Occipital lobe (tissue), 2 donors: ENCODE measurements around the gene MRM2. TPM values are rescaled to one million over a fixed set of nuclear protein-coding genes. Genes with fewer than 3 reads are reported as not detected.

ENCODE experiments used
- DNase-seq: peaks from one replicate; lab custom pipeline; 2025; lab: John Stamatoyannopoulos, UW
- total RNA-seq: library from RNA; depleted of rRNA; stranded (reverse); fragments of >200 nt; gene quantifications from one replicate; pipeline ENCODE4 v1.2.3, GENCODE V29; 2014

MRM2 gene
- total RNA-seq, 1 donor from 2014 or later: 15.0 TPM

DNA sequence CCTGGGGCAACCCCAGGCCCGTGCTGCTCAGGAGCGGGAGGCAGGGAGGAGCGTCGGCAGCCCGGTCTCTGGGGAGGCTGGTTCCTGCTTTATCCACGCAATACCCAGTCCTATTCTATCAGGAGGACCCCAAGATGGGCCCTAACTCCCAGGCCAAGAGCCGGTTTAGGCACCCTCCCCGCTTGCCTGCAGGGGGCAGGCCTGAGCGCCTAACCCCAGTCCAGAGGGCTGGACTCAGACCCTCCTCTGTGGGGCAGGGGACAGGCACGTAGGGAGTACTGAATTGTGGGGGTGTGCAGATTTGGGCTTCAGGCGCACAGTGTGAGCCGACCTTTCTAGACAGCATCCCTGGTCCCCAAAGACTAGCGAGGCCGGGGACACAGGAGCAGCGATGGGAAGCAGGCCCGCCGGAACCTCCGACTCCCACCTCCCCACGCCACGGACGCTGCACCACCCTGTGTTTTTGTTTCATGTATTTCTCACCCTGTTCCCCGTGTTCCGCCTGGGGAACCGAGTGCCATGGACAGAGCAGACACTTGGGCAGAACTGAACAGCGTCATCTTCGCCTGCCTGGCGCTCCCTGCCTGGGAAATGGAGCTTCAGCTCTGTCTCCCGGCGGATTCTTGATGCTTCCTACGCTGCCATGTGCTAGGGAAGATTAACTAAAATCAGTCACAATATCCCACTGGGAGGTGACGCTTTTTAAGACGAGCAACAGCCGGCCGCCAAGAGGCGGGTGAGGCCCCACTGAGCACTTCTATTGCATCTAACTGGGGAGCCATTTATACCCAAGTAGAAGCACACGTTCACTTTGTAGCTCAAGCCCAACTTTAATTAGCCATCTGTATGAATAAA lies 5.4 kb upstream of the MRM2 start:
- peak; percentile 7 for DNase-seq

DNA sequence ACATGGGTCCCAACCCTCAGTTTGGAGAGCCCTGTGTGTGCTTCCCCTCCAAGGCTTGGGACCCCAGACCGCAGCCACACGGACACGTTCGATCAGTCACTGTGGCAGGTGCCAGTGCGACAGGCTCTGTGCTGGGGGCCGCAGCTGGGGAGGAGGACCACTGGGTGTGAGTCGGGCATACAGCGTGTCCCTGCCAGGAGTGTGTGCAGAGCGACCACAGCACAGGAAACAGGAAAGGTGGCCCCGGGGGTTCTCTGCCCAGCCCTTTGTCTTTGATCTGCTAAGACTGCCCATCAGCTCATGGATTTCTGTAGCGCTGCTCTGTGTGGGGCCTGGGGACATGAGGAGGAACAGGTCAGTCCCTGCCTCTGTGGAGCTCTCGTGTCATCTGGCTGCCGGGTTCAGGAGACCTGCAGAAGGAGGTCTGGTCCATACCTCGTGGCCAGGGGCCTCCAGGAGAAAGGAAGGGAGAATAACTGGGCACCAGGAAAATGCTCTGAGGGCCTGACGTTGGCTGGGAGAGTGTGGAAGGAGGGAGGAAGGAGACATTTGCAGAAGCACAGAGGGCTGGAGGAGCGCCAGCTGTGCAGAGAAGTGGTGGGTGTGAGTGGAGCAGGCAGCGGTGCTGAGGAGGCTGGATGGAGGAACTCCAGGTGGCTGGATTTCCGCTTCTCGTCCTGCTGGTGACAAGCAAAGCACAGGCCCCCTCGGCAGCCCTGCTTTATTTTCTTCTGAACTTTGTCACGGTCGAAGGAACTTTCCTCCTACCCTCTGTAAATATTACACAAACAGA lies 4.1 kb upstream of the MRM2 start:
- DNase-seq: peak; percentile 45

DNA sequence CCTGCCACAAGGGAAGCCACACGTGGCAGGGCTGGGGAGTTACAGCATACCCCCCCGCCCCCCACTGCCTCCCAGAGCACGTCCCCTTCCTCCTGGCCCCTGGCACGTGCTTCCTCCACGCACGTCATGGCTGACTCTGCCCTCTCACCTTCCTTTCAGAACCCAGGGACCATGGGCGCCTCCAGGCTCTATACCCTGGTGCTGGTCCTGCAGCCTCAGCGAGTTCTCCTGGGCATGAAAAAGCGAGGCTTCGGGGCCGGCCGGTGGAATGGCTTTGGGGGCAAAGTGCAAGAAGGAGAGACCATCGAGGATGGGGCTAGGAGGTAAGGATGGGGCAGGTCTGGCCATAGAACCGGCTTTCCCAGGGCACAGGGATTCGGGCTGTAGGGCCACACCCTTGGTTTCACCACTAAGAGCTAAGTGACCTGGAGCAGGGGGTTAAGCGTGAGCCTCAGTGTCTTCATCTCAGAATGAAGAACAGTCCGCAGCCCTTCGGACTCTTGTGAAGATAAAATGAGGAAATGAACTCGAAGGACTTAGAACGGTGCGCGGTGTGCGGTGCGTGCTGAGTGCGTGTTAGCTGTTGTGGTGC lies 2.5 kb upstream of the MRM2 start:
- no peak for DNase-seq

DNA sequence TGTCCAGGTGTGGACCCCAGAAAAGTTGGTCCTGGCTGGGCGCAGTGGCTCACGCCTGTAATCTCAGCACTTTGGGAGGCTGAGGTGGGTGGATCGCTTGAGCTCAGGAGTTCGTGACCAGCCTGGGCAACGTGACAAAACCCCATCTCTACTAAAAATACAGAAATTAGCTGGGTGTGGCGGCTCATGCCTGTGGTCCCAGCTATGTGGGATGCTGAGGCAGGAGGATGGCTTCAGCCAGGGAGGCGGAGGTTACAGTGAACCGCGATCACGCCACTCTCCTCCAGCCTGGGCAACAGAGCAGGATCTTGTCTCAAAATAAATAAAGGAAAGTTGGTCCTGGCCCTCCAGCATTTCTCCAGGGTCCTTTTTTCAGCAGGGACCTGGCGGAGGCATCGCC lies 1.5 kb upstream of the MRM2 start:
- DNase-seq: no peak

DNA sequence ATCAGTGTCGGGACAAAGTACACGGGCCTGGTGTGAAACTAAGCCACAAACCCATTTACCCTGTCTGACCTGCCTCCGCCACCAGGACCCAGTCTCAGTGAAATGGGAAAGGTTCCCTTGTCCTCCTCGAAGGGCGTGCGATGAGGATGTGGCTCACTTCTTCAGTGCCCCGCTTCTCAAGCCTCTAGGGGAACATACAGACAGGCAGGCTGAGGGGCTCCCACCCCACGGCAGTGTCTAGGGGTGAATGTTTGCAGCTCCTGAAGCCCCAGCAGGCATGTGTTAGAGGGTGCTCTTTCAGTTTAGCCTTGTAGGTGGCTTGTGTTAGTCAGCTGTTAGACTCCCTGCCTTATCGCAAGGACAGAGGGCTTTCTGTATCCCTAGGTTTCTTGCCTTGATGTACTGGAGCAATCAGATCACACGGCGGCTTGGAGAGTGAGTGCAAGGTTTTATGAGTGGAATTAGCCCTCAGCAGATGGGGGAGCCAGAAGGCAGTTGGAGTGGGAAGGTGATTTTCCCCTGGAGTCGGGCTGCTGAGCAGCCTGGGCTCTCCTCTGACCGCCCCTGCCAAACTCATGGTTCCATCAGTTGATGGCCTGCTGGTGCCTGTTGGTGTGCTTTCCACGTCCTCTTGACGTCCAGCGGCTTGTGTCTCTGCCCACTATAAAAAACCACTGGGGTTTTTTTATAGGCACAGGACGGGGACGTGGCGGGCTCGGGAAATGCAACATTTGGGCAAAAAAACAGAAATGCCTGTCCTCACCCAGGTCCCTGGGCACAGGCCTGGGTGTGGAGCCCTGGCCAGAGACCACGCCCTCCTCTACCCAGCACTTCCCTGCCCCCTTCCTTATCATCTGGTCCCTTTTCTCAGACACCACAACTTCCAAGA lies 780 bp upstream of the MRM2 start:
- DNase-seq: no peak

DNA sequence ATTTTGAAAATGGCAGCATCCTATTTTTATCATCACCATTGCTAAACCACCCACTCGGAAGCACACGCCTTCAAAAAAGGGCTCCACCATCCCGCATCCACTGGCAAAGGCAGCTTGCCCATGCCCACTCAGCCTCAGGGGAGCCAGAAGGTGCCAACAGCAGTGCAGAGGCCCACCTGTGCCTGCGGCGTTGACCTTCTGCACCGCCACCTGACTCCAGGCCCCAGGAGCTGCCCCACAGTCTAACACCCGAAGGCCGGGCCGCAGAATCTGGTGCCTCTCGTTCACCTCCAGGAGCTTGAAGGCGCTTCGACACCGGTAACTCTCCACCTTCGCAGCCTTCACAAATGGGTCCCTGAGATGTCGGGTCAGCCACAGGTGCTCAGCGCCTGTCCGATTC lies 2.8 kb downstream of the MRM2 start:
- DNase-seq: no peak

DNA sequence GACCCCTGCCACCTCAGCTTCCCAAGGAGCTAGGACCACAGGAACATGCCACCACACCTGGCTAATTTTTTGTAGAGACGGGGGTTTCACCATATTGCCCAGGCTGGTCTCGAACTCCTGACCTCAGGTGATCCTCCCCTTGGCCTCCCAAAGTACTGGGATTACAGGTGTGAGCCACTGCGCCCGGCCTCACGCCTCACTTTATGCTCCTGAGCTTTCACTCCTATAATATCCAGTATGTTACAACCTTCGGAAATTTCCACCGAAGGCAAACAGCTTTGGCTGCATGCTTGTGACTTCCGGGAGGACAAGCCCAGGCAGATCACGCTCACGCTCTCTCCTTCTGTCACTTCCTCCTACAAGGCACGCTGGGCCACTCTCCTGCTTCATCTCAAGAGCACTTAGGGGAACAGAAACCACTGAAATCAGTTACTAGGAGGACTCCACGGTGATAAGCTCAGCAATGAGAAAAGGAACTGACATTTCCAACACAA lies 4.8 kb downstream of the MRM2 start:
- peak; percentile 30 for DNase-seq

DNA sequence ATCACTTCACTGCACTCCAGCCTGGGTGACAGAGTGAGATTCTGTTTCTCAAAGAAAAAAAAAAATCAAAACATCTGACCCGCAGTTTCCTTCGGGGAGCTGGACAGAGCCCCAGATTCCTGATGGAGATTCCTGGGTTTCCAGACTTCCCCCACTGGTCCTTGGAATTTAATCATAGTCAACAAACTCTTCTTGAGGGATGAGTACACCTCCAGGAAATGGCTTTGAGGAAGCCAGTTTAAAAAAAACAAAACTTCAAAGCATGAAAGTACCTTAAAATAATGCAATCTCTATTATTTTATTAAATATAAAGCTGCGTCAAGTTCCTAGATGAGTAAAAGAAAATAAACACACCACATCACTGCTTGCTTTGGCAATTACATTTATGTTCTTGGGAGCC lies 8.1 kb downstream of the MRM2 start:
- DNase-seq: no peak

DNA sequence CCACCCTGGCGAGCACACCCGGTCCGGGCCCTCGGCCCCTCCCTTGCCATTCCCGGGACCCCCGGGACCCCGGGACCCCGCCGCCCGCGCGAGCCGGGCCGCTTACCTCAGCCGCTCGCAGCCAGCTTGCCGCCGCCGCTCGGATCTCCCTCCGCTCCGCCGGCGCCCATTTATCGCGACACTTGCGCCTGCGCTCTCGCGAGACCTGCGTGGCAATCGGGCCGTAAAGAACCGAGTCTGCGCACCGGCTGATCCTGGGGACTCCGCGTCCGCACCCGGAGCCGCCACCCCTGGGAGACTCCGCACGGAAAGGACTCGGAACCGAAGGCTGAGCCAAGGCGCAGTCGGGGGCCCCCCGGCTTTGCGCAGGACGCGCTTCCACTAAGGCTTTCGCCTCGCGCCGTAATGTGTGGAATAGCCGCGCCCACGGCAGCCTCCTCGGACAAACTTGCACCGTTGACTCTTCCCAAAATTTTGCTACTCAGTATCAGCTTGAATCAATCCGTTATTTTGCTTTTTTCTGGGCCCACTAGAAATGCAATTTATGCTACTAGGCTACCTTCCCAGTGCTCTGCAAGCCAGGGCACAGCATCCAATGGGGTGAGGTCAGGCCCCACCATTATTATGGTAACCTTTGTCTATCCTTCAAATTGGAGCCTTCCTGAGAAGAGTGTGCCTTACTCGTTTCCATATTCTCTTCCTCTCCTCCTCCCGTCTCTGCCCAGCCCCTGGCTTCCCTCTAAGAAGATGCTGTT lies 9.1 kb downstream of the MRM2 start, which contains the start of gene MAD1L1:
TSS of gene MAD1L1 (minus strand) at position 180 of the 755 bp plus-strand sequence. CDS start 2,812 bp downstream, outside the sequence.
- DNase-seq: peak; percentile 79

DNA sequence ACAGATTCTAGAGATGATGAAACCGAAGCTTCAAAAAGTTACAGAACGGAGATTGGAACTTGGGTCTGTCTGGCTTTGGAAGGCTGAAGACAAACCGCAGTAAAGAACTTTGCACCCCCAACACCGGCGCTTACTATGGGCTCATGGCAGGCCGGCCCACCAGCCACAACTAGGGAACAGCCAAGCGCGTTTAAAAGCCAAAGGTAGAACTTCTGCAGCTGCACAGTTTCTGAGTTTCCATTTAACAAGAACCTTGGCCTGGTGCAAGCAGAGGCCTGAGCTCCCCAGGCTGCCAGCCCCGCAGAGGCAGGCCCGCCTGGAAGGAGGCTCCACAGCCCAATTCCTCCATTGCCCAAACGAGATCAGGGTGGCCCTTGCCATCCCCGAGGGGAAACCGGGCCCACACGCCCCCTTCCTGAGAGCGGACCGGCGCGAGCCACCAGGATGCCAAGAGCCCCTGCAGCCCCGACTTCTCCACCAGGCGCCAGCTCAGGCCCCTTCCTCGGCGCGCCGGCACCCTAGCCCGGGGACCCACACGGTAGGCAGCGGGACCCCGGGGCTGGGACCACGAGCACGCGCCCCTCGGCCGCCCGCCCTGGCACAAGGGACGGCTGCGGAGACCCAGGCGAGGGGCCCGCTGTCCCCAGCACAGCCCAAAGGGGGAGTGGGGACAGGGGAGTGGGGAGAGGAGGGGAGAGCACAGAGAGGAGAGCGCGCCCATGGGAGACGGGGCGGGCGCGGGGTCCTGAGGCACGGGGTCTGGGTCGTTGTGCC lies 9.8 kb downstream of the MRM2 start:
- DNase-seq: no peak

DNA sequence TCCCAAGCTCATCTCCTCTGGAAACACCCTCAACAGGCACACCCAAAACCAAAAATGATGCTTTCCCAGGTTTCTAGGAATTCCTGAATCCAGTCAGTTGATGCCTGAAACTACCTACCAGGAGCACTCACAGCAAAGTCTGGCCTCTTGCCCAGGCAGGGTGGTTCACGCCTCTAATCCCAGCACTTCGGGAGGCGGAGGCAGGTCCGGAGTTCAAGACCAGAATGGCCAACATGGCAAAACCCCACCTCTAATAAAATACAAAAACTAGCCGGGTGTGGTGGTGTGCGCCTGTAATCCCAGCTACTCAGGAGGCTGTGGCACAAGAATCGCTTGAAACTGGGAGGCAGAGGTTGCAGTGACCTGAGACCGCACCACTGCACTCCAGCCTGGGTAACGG lies 11.1 kb downstream of the MRM2 start:
- DNase-seq: no peak

DNA sequence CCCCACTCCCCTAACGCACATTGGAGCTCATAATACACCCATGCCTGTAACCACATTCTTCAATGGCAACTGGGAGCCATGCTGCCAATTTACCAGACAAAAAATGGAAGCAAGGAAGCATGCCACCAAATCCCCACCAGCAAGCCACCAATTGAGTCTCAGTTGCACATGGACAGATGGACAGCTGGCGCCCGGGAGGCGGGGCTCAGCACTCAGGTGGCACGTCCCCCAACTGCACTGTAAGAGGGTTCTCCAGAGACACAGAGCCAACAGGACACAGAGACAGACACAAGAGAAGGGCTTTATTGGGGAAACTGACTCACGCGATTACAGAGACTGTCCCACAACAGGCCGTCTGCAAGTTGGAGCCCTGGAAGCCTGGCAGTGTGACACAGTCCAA lies 11.8 kb downstream of the MRM2 start:
- no peak for DNase-seq

DNA sequence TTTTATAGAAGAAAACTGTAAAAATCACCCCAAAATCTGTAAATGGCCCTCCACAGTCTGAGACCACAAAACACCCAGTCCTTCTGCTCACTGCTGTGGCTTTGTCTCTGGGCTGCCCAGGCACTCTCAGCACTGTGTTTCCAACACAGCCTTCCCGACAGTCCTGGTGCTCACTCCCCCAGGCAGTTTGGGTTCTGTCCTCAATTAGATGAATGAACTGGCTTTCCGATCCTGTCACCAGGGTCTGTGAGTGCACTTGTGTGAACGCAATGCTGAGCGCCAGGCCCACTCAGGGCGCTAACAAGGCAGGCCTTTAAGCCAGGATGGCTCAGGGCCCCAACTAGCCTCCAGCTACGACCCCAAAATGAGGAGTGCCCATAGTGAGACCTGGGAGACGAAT lies 12.5 kb downstream of the MRM2 start:
- DNase-seq: no peak

DNA sequence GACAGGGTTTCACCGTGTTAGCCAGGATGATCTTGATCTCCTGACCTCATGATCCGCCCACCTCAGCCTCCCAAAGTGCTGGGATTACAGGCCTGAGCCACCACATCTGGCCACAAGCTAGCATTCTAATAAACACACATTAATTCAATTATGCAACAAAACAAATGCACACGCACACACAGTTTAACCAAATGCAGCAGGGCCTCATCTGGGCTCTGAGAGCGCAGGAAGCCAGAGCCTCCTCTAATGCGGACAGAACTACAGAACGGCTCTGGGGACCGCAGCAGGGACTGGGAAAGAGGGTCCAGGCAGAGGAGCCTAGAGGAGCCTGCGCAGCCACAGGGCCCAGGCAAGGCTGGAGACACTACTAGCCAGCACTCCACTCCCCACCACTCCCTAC lies 13.1 kb downstream of the MRM2 start:
- no peak for DNase-seq

DNA sequence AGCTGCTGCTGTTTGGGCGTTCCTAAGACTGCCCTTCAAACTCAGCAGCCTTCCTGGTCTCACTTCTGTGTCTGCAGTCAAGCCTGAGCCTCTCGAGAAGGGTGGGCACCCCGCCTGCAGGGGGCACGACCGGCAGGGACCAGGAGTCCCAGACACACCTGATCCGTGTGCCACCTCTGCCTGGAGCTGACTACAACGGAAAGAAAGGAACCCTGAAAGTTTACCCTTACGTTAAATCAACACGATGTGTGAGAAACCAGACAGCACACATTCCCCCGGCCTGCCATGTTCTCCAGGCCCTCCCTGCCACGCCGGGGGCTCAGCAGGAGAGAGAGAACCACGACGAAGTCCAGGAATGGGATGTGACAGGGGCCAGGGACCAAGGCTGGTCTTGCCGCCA lies 14.3 kb downstream of the MRM2 start:
- DNase-seq: no peak

DNA sequence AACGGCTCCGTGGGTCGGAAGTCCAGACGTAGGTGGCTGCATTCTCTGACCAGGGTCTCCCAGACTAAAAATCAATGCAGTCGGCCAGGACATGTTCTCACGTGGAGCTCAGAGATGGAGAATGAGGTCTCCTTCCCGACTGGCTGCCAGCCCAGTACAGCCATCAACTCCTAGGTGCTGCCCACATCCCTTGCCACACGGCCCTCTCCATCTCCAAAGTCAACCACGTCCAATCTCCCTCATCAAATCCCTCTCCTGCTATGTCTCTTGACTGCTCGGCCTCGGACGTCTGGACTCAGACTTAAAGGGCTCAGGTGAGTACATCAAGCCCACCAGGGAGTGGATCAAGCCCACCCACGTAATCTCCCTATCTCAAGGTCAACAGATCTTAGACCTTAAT lies 16.2 kb downstream of the MRM2 start:
- DNase-seq: no peak

DNA sequence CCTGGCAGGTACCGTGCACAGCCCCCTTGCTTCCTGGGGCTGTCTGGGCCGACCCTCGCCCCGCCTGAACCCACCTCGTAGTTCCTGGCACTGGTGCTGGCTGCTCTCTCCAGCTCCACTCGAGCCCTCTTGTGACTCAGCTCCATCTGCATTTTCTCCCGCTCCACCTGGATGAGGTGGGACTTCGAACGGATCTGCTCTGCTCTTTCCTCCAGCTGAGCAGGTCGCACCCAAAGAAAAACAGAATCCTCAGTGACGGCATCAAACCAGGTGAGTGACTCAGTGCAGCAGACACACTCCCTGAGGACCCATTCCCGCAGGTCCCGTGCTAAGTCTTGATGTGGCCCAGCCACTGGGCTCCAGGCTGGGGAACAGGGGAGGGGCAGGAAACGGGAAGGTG lies 16.7 kb downstream of the MRM2 start:
- no peak for DNase-seq

DNA sequence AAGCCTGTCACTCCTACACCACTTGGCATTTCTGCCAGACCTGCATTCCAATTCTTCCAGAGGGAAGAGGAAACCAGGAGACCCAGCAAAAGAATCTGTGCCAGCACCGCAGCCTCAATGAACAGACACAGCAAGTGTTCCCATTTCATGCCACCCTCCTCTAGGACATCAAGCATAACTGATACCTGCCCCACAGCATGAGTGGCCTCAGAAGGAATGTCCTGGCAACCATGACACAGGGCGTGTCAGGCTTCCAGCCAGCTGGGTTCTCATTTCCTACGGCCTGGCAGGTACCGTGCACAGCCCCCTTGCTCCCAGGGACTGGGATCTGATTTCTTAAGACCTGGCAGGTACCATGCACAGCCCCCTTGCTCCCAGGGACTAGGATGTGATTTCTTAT lies 17.1 kb downstream of the MRM2 start:
- DNase-seq: no peak

DNA sequence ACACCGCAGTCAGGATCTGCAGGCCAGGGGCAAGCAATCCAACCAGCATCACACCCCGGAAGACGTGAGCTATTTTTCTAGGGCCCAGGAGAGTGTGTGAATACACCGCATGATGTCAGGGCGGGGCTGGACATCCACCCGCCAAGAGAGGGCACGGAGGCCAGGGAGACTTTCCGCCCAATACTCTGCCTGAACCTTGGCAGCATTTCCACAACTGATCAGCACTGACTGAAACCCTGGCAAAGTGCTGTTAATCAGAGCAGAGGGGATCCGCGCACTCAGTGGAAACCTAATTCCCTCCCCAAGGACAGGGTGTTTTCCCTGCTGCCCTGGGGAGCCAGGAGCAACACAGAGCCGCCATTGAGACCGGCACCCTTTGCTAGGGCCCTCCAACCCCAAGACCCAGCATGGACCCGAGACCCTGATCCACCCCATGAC lies 17.5 kb downstream of the MRM2 start:
- no peak for DNase-seq

DNA sequence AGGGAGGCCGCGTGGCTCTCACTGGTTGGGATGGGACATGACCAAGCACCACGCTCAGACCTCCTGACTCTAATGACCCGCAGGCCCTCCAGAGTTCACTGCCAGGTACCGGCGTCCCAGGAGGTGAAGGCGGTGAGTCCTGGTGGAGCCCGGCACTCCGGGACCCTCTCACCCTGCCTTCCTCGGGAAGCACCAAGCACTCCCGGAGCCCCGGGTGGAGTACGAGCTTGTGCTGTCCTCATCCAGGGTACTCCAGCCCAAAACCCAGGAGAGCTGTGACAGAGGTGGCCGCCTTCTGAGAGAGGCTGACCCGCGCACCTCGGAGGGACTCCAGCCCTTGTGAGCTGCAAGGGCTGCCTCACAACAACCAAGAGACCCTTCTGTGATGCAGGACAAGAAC lies 18.7 kb downstream of the MRM2 start:
- DNase-seq: no peak
